KMS-11 (cell line): ENCODE results near the gene GRAMD1A.

Experiments used
- H2AFZ ChIP-seq: fragments of 200-600 bp; sonication (generic); 2 replicates; pipeline ENCODE4 v1.6.1; 2016; ENCODE audit warnings: antibody characterized with exemption, mixed run types, low read depth
- H3K27ac ChIP-seq: fragments of 200-600 bp; sonication (generic); 2 replicates; pipeline ENCODE4 v1.6.1; 2016; ENCODE audit warnings: mild to moderate bottlenecking, mixed run types
- H3K27me3 ChIP-seq: fragments of 200-600 bp; sonication (generic); 2 replicates; pipeline ENCODE4 v1.6.1; 2017; ENCODE audit warnings: mild to moderate bottlenecking, low read depth, mixed run types, moderate library complexity; ENCODE audit not compliant: insufficient read depth
- H3K36me3 ChIP-seq: fragments of 200-600 bp; sonication (generic); 2 replicates; pipeline ENCODE4 v1.6.1; 2017; ENCODE audit warnings: mild to moderate bottlenecking, mixed run types; ENCODE audit not compliant: insufficient read depth
- H3K4me1 ChIP-seq: fragments of 200-600 bp; sonication (generic); 2 replicates; pipeline ENCODE4 v1.6.1; 2016; ENCODE audit warnings: mild to moderate bottlenecking, low read depth, mixed run types; ENCODE audit not compliant: poor library complexity, severe bottlenecking
- H3K4me2 ChIP-seq: fragments of 200-600 bp; sonication (generic); 2 replicates; pipeline ENCODE4 v1.7.0; 2016; ENCODE audit warnings: mild to moderate bottlenecking, mixed run types
- H3K4me3 ChIP-seq: fragments of 200-600 bp; sonication (generic); IDR thresholded peaks from 2 replicates; pipeline ENCODE4 v1.6.1; 2017; ENCODE audit warnings: low read depth, low read length, mixed read lengths; ENCODE audit not compliant: insufficient read depth
- H3K79me2 ChIP-seq: fragments of 200-600 bp; sonication (generic); 2 replicates; pipeline ENCODE4 v1.6.1; 2016; ENCODE audit warnings: low read depth, mixed run types; ENCODE audit not compliant: insufficient read depth
- H3K9ac ChIP-seq: fragments of 200-600 bp; sonication (generic); 2 replicates; pipeline ENCODE4 v1.6.1; 2016; ENCODE audit warnings: mild to moderate bottlenecking, mixed run types
- H4K20me1 ChIP-seq: fragments of 200-600 bp; sonication (generic); 2 replicates; pipeline ENCODE4 v1.6.1; 2016; ENCODE audit warnings: mild to moderate bottlenecking, mixed run types; ENCODE audit not compliant: insufficient read depth
- CTCF ChIP-seq: fragments of 200-600 bp; sonication (generic); conservative IDR thresholded peaks from 2 replicates; pipeline ENCODE4 v1.6.1; 2017; ENCODE audit warnings: low read depth, mild to moderate bottlenecking, antibody characterized with exemption, low read length, moderate library complexity, mixed read lengths

Gene GRAMD1A

GRCh38 chr19:35063940-35064818 is 64.1 kb downstream of the GRAMD1A start:
- TF ChIP-seq CTCF, result no peak
- Histone ChIP-seq H3K9ac (no peak overlapping the region), H3K4me3 (no peak overlapping the region), H3K36me3 (no peaks in the 10 kb centered on the region), H2AFZ (no peak overlapping the region), H3K27me3 (peaks cover 17% of the 10 kb centered on the region), H3K27ac (no peak overlapping the region), H4K20me1 (no peaks in the 10 kb centered on the region), H3K79me2 (no peaks in the 10 kb centered on the region), H3K4me2 (no peak overlapping the region), H3K4me1 (no peaks in the 10 kb centered on the region)

GRCh38 chr19:35065574-35065973 is 65.5 kb downstream of the GRAMD1A start:
- Histone ChIP-seq H3K4me1 (no peaks in the 10 kb centered on the region), H2AFZ (no peak overlapping the region), H3K4me2 (no peak overlapping the region), H3K27me3 (peaks cover 31% of the 10 kb centered on the region), H3K36me3 (no peaks in the 10 kb centered on the region), H3K27ac (no peak overlapping the region), H3K79me2 (no peaks in the 10 kb centered on the region), H3K9ac (no peak overlapping the region), H4K20me1 (no peaks in the 10 kb centered on the region), H3K4me3 (no peak overlapping the region)
- TF ChIP-seq CTCF, result no peak

GRCh38 chr19:35066121-35066520 is 66.0 kb downstream of the GRAMD1A start:
- Histone ChIP-seq H3K4me3 (no peak overlapping the region), H2AFZ (no peak overlapping the region), H3K79me2 (no peaks in the 10 kb centered on the region), H3K4me2 (no peak overlapping the region), H3K27me3 (peaks cover 36% of the 10 kb centered on the region), H3K36me3 (no peaks in the 10 kb centered on the region), H3K4me1 (no peaks in the 10 kb centered on the region), H3K9ac (no peak overlapping the region), H4K20me1 (no peaks in the 10 kb centered on the region), H3K27ac (no peak overlapping the region)
- no peak for TF ChIP-seq CTCF

- TF ChIP-seq CTCF, result peak; percentile 87
Observed at GRCh38 chr19:35066691-35067563, 66.8 kb downstream of the GRAMD1A start.

More at GRCh38 chr19:35066691-35067563, 66.8 kb downstream of the GRAMD1A start:
- Histone ChIP-seq H3K79me2 (no peaks in the 10 kb centered on the region), H3K4me1 (no peaks in the 10 kb centered on the region), H3K36me3 (no peaks in the 10 kb centered on the region), H3K27me3 (peaks cover 38% of the 10 kb centered on the region), H4K20me1 (no peaks in the 10 kb centered on the region), H2AFZ (no peak overlapping the region), H3K4me2 (no peak overlapping the region), H3K27ac (no peak overlapping the region), H3K4me3 (no peak overlapping the region), H3K9ac (no peak overlapping the region)
